Right hindlimb (tissue), 1 donor: ENCODE results near the gene IQCM.

Experiments
- DNase-seq: peaks from one replicate; pipeline ENCODE4 v3.0.0-alpha.2; 2018

Gene IQCM

DNA sequence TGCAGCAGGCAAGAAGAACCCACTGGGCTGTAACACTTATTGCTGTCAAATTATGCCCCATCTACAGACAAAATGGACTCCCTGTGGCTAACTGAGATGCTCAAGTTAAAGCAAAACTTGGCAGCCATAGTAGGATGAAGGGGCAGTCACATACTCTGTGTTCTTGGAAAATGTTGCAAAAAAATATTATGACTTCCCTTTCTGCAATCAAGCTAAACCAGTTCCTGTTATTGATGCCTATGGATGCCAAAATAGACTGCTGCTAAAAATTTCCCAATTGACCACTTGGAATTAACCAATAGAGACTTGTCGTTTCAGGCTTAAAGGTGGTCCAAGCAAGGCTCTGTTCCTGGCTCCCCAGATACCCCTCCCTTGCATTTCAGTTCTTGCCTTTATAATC is 49.5 kb downstream of the IQCM start:
- DNase-seq, result no peak

DNA sequence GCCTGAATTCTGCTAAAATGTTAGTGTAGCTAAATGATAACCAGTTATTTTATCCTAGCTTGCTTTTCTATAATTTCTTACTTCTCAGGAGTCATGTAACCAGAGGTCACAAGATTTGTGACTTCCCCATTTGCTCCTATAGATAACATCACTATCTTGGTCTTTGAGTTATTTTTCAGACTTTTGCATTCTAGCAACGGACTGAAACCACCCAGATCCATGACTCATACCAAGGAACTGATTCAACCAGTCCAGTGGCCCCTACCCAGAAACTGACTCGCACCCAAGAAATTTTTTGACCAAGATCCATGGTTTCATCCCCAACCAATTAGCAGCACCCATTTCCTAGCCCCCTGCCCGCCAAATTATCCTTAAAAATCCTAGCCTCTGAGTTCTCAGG is 50.0 kb downstream of the IQCM start:
- no peak for DNase-seq

DNA sequence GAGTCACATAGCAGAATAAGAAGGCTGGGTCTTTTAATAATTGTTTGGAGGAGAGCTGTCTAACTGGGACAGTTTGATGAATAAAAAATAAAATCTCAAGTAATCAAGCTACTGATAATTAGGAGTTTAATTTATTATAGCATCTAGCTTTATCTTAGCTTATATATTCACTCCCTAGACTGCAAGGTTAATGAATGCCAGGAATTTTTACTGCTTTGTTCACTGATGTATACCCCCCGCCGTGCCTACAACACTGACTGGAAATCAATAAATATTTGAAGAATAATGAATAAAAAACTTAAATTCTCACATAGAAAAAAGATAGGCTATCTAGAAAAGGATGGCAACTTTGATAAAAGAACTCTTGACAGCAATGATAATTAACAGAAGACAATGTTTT is 59.7 kb downstream of the IQCM start:
- no peak for DNase-seq

DNA sequence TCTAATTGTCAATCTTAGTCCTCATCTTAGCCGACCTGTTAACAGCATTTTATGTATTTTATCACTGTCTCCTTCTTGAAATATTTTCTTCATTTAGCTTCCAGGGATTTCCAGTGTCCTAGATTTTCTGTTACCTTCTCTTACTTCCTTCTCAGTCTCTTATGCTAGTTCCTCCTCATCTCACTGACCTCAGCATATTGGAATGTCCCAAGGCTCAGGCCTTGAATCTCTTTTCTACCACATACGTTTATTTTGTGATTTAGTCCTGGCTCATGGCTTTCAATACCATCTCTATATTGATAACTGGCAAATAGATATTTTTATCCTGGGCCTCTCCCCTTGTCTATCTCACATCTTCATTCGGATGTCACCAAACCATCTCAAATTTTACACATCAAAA is 61.1 kb downstream of the IQCM start:
- no peak for DNase-seq

DNA sequence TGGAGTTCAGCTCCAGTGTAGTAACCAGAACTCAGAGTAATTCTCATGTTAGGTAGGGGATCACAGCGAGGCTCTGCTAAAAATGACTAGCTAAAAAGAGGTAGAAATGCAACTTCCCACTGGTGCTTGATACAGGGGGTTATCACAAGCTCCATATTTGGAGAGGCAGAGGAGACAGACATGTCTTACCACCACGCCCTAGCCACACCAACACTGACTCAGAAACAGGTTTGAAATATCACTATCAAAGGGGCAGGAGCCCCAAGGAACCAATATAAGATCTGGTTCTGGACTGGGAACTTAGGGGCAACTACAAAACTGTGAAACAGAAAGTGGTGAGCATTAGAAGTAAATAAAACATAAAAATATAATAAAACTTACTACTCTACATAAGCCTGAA is 62.9 kb downstream of the IQCM start:
- DNase-seq, result no peak

DNA sequence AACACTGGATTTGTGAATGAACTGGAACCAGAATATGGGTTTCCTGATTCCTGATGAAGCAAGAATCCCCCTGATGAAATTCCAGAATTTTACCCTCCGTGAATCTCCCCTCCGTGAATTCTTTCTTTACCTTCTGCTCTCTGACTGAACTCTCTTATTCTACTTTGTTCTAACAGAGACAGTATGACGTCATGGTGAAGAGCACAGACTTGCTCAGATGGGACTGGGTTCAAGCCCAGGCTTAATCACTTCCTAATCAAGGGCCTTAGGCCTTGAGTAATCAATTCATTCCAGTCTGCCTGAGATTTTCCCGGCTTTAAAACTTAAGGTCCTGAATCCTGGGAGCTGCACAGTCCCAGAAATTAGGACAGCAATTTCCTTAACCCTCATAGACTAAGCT is 64.5 kb downstream of the IQCM start:
- no peak for DNase-seq

DNA sequence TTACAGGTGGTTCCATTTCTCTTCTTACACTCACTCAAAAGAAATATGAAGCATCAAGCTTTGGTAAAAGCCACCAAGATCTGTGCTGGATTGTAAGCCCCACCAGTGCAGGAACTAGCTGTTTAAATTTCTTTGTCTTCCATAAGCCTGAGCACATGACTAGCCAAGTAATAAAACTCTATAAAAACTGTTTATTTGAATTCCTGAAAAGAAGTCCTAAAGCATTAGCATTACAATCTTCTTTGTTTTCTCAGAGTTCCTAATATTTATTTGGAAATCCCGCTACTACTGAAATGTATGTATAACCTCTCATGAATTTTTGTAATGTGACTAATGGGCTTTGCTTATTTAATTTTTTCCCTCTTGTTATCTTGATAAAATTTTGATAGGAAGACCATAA is 65.9 kb downstream of the IQCM start:
- no peak for DNase-seq

DNA sequence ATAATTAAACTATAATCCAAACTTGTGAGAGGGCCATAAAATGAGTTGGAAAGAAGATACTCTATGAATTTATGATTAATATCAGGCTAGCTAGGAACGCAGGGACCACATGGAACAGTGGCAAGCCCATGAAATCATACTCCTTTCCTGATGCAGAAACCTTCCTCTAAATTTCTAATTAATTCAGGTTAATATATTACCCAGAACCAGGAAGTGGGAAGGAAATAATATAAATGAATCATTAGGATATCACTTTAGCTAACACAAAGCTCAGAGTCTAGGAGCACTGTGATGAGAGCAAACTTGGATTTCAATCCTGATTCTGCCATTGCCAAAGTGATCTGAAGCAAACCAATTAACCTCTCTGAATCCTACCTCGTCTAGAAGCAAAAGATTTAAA is 68.0 kb downstream of the IQCM start:
- DNase-seq, result no peak

DNA sequence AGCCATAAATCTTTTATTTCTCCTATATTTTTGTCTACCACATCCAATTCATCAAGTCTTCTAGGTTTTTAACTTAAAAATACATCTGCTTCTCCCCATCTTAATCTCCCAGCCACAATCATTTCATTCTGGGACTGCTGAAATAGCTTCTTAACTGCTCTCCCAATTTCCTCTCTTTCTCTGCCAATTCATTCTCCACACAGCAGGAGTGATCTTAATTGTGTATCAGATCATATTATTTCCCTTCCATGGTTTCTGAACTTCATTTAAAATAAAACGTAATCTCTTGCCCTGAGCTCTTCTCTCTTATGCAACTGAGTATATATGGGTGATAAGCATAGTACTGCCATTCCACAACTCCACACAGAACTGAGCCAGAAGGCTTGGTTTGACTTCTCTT is 69.4 kb downstream of the IQCM start:
- DNase-seq, result no peak

DNA sequence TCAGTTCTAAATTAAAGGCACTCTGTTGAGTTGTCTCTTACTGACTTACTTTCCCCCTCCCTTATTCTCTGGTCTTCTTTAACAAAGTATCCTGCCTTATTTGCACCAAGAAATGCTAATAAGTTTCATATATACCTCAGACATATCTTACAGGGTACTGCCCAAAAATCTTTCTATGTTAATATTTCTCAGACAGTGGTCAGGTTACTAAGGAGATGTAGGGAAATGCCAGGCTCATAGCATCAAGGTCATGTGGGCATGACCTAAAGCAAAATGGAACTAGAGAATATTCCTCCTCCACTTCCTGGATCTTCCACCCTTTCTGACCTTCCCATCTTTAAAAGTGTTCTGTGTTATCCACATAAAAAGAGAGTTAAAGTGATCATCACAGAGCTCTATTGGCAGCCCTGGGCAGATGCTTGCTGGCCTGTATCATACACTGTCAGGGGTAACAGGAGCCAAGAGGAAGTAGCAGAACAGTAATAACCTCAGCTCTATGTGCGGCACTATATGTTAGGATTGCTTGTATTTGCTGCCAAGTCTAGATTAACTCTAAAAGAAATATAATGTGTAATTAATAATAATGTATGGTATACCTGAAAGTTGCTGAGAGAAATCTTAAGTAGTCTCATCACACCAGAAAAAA is 74.3 kb downstream of the IQCM start:
- DNase-seq, result no peak

DNA sequence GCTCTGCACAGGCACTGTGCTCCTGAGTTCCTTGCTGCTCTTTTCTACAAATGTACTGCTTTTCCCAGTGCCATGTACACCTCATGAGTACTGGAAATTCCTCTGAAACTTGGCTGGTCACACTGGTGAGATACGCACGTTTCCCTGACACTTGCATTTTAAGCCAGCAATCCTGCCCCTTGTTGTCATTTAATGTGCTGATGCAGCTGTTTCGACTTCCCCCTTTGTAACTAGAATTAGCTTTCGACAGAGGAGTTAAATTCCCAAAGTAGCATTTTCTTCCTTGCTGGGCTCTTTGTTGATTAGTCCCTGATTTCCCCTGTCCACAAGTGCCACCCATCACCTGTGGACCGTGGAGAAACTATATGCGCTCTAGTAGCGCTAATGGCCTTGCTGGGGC is 77.5 kb downstream of the IQCM start:
- no peak for DNase-seq

DNA sequence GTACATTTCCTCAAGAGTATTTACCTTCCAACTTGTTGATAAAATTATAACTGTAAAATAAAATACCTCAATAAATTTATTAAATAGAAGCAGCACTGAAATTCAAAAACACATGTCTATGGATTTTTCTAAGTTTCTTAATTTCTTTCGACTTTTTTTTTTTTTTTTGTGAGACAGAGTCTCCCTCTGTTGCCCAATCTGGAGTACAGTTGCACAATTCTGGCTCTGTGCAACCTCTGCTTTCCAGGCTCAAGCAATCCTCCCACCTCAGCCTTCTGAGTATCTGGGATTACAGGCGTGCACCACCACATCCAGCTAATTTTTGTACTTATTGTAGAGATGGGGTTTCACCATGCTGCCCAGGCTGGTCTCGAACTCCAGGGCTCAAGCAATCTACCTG is 79.8 kb downstream of the IQCM start:
- no peak for DNase-seq

DNA sequence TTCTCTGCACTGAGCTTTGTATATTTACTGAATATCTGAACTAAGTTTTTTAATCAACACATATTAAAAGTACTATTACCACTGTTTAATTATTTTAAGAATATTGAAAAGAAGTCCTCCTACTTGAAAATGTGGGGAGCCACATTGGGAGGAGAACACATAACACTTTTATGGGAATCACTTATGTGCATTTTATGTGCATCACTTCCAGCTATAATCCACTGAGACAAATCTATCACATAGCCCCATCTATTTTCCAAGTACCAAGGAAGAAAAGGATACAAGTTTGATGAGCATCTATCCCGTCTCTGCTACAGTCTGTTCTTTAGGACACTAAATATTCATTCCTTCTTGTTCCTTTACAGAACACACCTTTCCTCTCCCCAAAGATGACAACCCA is 87.2 kb downstream of the IQCM start:
- DNase-seq, result no peak

DNA sequence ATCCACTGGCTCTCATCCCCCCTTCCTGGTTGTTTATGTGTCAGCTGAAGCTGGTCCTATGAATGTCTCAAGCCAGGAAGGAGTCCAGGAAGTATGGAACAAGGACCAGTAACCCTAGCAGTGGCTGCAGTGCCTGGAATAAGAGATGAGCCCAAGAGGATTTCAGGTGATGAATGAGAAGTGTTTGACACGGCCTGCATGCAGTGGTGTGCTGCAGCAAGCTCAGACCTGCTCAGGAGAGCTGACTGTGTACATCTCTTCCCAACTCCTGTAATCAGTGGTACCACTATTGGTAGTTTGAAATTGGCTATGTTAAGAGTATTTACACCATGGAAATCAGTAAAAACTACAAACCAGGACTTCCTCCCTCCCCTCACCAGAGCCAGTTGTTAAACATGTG is 88.0 kb downstream of the IQCM start:
- DNase-seq, result no peak

DNA sequence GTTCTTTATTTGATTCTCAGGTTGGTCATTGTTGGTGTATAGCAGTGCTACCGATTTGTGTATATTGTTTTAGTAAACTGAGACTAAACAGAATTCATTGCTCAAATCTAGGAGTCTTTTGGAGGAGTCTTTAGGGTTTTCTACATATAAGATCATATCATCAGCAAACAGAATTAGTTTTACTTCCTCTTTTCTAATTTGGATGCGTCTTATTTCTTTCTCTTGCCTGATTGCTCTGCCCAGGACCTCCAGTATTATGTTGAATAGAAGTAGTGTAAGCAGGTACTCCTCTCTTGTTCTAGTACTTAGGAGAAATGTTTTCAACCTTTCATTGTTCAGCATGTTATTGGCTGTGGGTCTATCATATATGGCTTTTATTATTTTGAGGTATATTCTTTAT is 92.6 kb downstream of the IQCM start:
- DNase-seq, result no peak

DNA sequence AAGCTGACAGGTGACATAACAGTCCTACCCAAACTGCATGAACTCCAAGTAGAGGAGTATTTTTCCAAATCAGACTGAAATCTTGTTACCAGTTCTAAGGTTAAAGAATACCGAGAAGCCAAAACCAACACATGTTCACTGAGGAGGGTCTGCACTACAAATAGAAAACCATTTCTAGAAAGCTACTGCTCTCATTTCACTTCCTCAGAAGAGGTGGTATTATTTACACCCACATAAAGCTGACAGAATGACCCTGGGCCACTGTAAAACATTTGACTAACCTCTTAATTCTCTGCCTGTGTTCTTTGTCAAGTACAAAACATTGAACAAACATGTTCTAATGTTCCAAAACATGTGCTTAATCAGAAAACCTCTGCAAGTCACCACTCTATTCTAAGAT is 95.8 kb downstream of the IQCM start:
- DNase-seq, result no peak

DNA sequence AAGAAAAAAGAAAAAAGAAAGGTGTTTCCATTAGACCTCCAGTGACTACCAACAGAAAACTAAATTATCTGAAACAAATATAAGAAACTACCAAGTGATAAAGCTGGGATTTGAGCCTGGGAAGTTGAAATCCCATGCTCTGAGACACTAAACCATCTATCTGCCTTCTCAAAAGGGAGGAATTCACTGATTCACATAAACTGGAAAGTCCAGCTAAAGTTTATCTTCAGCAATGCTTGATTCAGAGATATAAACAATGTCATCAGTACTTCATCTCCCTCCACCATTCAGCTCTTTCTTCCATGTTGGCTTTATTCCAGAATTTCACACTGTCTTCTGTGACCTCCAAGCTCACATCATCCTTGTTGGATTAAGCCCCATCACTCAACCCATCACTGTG is 96.3 kb downstream of the IQCM start:
- no peak for DNase-seq

DNA sequence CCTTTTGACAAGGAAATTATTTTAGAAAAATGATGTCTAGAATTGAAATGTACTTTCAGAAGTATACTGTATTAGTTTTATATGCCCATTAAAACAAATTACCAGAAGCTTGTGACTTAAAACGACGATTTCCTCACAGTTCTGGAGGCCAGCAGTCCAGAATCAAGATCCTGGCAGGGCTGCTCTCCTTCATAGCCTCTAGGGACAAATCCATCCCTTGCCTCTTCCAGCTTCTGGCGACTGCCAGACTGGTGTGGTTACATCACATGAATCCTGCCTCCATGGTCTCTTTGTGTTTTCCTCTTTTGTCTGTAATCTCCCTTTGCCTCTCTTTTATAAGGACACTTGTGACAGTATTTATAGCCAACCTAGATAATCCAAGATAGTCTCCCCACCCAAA is 97.1 kb downstream of the IQCM start:
- no peak for DNase-seq

DNA sequence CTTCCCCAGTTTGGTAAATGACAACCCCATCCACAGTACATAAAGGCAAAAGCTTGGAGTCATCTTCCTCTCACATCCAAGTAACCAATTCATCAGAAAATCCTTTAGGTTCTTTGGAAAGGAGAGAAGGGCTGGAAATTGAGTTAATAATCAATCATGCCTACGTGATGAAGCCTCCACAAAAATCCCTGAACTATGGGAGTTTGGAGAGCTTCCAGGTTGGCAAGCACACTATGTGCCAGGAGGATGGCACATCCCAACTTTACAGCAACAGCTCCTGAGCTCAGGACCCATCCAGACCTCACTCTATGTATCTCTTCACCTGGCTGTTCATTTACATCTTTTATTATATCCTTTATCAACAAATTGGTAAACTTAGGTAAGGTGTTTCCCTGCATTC is 98.9 kb downstream of the IQCM start:
- DNase-seq, result no peak

DNA sequence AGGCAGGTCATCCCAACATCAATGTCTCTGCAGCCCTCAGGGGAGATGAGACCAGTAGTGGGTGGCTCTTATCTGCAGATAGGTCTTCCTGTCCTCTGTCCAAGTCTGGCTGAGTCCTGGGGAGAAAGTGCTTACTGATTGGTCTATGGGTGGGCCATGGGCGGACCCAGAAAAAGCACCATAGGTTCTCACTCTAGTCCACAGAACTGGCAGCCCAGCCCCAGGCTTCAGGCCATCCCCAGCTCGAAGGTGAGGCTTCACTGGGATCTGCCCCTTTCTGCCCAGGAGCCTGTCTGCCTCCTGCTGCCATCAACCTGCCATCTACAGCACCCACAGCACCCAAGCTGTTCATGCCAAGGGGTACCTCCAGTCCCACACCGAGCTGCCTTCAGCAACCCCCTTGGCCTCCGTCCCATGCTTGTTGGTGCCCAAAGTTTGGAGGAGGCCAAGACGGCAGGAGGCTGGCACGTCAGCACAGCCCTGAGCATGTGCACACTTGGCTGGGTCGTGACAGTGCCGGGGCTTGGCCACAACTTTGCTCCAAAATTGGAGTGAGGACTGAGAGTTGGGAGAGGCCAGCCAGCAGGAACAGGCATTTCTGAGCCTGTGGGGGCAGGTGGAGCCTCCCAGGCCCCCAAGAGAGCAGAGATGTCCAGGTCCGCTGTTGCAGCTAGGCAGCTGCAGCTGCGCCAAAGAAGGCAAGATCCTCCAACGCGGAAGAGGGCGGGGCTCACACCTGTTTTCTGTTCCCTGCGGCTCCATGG is 99.6 kb downstream of the IQCM start:
- no peak for DNase-seq

DNA sequence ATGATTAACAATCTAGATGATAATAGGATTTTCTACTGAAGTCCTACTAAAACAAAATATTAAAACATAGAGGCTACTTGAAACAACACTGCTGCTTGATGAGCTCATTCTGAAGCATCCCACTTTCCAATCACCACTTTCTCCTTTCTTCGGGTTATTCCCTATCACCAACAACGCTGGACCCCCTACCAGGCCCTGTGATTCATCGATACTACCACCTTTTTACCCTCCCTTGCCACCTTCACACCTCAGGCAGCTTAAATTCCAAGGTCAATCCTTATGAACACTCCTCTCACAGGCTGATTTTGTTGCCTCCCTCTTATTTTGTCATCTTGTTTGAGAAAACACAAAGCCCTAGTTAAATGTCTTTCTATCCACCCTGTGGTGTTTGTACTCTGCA is 102.6 kb downstream of the IQCM start:
- DNase-seq, result no peak

DNA sequence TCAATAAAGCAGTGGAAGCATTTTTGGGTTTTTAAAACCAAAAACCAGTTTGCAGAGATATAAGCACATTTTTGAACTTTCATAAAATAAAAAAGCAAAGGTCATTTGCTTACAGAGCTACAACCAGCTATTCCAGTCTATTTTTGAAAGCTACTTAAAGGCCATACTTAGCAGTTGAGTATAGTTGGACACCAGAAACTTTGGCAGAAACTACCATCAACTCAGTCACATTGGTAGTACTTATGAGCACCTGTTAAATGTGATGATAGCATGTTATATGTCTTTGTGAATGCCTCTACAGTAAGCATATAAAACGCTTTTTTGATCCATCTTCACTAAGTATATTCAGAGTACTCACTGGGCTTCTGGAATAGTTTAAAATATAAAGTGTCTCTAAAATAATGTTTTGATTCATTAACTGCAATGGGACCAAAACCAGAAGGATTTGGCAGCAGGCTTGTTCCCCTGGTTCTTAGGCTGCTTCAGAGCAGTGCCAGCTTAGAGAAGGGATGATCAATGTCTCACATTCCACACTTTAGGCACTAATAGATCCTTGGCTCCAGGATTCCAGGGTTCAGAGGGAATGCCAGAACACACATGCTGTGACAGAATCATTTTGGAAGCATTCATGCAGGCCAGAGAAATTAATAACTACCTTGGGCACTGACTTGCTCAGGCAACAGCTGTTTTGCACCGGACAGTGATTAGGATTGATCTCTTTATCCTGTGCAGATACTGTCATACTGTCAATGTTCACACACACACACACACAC is 103.9 kb downstream of the IQCM start:
- peak; percentile 41 for DNase-seq

DNA sequence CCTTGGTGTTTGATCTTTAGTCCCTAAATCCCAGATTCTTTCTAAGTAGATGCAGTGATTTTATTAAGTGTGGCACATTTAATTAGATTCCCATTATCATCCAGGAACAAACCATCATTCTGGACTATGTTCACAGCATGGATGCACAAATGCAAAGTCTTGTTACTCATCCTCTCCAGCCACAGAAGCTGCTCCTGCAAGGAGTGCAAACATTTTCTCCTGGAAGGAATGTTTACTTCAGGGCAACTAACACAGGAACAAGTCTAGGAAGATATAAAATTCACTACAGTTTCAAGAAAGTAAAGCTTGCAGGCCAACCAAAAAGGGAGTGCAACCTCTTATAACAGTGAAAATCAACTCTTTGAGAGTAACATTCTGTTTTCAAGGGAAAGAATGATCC is 106.0 kb downstream of the IQCM start:
- no peak for DNase-seq

DNA sequence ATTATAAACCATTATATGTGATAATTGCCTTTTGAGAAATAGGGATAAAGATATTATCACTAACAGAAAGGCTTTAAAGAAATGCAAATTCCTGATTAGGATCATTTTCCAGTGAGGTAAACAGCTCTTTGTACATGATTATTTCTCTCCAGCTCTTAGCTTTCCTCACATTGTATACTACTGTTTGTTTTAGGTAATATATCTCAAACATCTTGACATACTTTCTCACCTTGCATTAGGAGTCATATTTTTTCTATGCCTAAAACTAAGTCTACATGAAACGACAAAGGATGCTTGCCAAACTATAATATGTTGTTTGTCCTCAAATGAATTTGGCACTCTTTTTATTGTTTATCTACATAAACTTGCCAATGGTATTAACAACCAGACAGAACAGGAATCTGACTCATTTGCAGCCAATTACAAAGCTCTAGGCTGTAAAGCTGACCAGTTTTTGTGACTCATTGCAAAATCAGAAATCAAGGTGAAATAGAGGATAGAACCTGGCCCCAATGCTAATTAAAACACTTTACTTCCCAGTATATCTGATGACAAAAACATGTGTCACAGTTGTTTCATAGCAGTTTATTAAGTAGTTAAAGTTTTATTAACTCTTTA is 107.0 kb downstream of the IQCM start:
- no peak for DNase-seq
